SHP77 treated with DMSO at 0.1 percent for 48 hours (cell line): ENCODE measurements around the gene MMD2.
"Not testable (repeated sequence)": the region's sequence is repeated elsewhere in the genome, so short reads cannot be mapped to it uniquely, and the experiment has no call there.

Experiments
- DNase-seq: peaks from one replicate; lab custom pipeline; 2025; lab: John Stamatoyannopoulos, UW

MMD2 gene, protein sequence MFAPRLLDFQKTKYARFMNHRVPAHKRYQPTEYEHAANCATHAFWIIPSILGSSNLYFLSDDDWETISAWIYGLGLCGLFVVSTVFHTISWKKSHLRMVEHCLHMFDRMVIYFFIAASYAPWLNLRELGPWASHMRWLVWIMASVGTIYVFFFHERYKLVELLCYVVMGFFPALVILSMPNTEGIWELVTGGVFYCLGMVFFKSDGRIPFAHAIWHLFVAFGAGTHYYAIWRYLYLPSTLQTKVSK

DNA sequence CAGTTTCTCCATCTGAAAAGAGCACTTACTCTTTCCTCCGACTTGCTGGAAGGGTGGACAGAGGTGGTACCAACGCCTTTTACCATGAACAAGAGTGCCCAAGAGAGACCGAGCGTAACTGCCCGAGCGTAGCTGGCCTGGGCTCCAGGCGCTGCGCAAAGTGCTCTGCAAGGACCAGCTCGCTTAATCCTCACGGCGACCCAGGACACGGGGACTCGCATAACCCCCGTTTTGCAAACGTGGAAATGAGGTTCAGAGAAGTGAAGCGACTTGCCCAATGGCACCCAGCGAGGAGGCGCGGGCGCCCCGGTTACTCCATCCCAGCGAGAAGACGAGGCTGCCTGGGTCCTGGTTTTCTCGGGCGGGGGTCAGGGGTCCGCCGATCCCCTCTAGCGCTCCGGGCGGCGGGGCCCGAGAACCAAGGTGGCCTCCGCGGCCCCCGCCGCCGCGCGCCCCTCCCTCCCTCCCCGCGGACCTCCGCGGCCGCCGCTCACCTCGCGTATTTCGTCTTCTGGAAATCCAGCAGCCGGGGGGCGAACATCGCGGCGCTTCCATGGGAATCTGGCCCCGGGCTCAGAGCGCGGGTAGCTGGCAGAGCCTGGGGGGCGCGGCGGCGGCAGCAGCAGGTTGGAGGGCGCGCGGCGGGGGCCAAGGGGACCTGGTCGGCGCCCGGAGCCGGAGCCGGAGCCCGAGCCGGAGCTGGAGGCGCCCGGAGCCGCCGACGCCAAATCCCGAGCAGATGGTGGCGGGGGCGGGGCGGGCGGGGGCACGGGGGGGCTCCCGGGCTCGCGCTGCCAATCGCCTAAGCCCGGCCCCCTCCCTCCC is at the start of gene MMD2:
Gene MMD2 (minus strand): TSS at position 711 of the 825 bp plus-strand sequence. CDS start 170 bp downstream, at position 541.
- no peak for DNase-seq

DNA sequence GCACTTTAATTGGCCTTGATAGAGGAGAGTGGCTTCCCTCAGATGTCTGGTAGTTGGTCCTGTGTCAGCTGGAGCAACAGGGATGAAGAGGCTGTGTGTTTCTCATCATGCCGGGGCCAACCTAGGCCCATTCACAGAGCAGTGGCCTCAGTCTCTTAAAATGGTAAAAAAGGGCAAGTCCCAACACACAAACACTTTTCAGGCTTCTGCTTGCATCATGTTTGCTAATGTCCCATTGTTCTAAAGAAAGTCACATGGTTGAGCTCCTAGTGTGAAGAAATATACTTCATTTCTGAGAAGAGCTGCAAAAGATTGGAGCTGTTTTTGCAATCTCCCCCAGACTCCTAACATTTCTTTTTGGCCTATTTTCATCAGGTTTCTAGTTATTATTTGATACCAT is 46.1 kb upstream of the MMD2 start:
- DNase-seq: no peak

DNA sequence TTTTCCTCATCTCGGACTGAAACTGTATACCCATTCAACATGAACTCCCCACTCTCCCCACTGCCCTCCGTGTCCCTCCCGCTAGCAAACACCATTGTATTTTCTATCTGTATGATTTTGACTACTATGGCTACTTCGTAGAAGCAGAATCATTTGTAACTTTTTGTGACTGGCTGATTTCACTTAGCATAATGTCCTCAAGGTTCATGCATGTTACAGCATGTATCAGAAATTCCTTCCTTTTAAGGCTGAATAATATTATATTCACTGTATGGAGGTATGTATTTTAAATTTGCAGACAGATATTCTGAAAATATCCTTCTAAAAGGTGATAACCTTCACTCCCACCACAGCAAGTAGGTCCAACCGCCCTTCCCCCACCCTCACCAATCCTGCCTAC is 42.9 kb upstream of the MMD2 start:
- no peak for DNase-seq

DNA sequence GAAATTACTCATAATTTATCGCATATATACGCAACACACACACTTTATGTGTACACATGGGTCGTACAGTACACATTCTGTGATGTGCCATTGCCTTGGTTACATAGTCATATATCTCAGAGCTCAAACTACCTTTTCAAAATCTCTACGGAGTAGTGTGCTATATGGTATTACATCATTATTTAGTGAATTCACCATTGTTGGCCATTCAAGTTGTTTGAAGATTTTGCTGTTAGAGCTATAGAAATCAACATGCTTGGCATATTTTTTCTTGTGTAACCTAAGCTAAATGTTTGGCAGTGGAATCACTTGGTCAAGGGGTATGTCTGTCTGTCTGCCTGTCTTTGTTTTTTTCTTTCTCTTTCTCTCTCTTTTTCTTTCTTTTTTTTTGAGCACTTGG is 42.0 kb upstream of the MMD2 start:
- no peak for DNase-seq

DNA sequence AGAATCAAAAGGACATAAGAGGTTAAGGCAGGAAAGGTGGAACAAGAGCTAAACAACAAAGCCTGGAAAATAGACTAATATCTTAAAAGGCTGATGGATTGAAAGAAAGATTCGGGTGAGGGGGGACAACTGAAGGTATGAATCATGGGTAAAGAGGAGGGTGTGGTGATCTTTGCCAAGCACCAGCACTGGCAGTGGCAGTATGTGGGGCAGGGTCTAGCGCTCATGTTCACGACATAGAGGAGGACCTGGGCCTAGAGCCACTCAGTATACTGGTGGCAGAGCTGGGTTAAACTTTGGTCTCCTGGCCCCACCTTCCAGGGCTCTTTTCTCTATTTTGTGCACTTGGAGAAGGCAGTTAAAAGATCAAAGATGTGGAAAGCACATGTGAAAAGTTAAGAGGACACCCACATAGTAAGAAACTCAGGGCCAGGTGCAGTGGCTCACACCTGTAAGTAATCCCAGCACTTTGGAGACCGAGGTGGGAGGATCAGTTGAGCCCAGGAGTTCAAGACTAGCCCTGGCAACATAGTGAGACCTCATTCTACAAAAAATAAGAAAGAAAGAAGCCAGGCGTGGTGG is 40.5 kb upstream of the MMD2 start:
- no peak for DNase-seq

DNA sequence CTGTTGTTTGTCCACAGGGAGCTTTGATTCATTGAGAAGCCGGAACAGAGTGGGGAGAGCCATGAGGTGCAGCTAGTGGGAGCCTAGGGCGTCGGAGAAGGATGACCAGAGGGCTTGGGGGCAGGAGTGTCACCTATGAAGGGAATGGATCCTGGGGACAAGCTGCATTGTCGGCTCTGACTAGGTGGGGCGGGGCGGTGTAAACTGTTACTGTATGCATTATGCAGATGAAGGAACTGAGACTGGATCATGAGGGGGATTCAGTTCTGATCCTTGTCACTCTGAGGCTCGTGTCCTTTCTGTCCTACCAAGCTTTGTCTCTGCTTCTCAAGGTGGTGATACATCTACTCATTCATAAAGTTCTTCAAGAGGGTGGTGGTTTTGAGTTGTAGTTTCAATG is 39.9 kb upstream of the MMD2 start:
- no peak for DNase-seq

DNA sequence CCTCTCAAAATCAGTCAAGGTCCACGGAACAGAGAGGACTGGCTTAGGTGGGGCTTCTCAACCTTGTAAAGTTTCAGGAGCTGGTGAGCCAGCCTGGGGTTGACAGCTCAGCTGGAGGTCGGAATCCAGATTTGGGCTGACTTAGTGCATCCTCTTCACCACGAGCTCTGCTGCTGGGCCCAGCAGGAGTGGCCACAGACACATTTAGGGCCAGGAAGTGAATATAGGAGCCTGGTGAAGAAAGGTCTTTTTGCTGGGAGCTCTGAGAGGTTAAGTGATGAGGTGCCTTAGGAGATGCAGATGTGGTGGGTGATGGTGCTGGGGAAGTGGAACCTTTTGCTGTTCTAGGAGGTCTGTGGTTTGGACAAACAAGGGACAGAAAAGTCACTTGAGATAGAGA is 39.3 kb upstream of the MMD2 start:
- no peak for DNase-seq

DNA sequence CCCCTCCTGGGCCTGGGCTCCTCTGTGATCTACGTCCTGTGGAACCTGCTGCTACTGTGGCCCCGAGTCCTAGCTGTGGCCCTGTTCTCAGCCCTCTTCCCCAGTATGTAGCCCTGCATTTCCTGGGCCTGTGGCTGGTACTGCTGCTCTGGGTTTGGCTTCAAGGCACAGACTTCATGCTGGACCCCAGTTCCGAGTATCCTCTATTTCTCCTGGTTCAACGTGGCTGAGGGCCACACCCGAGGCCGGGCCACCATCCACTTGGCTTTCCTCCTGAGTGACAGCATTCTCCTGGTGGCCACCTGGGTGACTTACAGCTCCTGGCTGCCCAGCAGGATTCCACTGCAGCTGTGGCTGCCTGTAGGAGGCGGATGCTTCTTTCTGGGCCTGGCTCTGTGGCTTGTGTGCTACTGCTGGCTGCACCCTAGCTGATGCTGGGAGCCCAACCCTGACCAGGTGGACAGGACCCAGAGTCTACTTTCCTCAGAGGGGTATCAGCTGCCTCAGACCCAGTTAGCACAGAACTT is 37.8 kb upstream of the MMD2 start:
- no peak for DNase-seq

DNA sequence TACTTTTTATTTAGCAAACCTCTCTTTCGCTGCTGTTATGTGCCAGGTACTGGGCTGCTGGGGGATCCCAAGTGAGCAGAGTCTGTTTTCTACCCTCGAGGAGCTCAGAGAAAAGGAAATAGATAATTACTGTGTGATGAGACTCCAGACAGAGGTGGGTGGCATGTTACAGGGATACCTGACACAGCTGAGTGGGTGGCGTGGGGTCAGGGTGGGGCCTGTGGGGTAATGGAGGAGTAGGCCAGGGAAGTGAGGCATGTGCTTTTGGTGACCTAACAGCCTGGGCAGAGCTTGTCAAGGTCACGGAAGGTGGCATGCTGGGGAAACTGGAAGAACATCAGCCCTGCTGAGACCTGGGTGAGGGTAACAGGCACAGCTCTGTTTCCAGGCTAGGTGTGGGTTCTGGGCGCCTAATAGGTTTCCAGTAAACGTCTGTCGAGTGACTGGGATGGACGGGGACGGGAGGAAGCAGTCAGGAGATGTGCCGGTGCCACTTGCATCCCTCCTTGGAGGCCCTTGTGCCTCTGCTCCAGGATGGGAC is 36.5 kb upstream of the MMD2 start:
- DNase-seq: no peak

DNA sequence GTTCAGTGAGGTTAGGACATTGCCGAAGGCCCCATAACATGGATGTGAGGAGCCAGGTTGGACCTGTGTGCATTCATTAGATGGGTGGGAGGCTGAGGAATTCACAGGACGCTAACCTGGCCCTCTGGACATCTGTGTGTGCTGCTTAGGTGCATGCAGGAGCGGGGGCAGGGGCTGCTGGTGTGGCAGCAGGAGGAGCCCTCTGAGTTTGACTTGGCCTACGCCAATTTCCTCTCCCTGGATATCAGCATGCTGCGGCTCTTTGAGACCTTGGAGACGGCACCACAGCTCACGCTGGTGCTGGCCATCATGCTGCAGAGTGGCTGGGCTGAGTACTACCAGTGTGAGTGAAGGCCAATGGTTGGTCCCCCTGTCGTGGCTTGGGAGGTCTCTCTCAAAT is 34.5 kb upstream of the MMD2 start:
- no peak for DNase-seq

DNA sequence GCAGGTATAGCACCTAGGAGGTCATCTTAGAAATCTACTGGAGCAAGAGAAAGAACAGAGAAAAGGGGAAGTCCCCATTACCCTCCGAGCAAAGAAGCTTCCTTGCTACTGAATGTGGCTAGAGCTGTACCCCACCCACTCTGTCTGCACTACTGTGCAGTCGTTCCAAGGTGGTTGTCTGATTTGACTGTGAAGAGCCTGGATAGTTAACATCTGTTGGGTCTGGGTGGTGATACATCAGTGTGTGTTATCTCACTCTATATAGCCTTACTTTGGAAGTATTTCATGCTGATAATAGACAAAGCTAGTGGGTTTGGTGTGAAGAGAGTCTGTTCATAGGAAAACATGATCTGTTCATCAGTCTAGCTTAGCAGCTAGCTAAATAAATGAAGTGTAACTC is 23.8 kb upstream of the MMD2 start:
- not testable (repeated sequence) for DNase-seq

DNA sequence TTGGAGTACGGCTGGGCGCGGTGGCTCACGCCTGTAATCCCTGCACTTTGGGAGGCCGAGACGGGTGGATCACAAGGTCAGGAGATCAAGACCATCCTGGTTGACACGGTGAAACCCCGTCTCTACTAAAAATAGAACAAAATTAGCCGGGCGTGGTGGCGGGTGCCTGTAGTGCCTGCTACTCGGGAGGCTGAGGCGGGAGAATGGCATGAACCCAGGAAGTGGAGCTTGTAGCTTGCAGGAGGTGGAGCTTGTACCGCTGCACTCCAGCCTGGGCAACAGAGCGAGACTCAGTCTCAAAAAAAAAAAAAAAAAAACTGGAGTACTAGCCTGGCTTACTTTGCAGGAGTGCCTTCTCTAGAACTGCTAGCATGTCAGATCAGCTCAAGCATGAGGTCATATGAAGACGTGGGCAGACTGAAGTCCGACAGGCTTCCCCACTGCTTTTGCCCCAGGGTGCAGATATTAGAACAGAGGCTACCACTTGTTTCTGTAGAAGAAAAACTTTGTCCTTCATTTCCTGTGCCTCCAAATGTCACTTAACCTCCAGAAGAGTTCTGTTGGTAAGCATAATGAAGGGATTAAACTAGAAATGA is 22.4 kb upstream of the MMD2 start:
- not testable (repeated sequence) for DNase-seq

DNA sequence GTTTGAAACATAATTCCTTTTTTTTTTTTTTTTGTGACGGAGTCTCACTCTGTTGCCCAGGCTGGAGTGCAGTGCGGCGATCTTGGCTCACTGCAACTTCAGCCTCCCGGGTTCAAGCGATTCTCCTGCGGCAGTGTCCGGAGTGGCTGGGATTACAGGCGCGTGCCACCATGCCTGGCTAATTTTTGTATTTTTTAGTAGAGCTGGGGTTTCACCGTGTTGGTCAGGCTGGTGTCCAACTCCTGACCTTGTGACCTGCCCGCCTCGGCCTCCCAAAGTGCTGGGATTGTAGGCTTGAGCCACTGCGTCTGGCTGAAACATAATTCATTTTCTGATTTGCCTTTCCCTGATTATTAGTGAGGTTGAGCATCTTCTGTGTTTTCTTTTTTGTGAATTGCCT is 16.6 kb upstream of the MMD2 start:
- DNase-seq: not testable (repeated sequence)

DNA sequence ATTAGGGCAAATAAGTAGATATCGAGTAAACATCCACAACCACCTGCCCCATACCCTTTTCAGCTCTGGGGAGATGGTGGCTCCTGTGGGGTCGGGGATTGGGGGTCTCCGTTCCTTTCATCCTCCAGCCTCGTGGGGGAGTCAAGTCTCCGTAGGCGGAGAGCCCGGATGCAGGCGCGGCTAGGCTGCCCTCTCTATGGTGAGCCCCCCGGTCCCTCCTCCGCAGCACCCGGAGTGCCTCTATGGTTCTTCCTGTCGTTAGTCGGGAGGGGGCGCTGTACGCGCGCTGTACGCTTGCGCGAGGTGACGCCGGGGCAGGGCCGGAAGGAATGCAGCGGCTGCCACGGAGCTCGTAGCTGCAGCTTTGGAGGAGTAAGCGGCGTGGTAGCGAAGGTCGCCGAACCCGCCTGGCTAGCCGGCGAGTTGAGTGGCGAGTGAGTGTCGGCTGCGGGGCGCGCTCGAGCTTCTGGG is 14.8 kb upstream of the MMD2 start:
- DNase-seq: peak; percentile 95

DNA sequence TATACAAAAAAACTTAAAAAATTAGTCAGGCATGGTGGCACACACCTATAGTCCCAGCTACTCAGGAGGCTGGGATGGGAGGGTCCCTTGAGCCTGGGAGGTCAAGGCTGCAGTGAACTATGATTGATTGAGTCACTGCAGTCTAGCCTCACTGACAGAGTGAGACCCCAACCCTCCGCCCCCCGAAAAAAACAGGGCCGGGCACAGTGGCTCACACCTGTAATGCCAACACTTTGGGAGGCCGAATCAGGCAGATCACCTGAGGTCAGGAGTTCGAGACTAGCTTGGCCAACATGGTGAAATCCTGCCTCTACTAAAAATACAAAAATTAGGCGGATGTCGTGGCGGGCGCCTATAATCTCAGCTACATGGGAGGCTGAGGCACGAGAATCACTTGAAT is 13.5 kb upstream of the MMD2 start:
- DNase-seq: not testable (repeated sequence)

DNA sequence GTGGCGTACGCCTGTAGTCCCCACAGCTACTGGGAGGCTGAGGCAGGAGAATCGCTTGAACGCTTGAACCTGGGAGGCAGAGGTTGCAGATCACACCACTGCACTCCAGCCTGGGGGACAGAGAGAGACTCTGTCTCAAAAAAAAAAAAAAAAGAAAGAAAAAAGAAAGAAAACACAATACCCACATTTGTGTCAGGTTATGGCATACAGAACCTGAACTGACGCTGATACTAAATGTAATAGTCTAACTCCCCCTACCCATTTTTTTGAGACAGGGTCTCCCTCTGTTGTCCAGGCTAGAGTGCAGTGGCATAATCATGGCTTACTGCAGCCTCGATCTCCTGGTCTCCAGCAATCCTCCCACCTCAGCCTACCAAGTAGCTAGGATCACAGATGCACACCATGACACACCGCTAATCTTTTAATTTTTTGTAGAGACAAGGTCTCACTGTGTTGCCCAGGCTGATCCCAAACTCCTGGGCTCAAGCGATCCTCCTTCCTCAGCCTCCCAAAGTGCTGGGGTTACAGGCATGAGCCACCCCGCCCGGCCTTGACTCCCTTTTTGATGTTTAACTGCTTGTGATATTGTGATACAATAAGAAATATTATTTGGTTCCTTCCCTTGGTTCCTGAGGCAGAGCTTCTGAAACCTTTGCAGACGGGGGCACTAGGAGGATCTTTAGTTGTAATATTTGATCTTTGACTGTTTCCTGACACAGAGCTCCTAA is 6.5 kb upstream of the MMD2 start:
- no peak for DNase-seq

DNA sequence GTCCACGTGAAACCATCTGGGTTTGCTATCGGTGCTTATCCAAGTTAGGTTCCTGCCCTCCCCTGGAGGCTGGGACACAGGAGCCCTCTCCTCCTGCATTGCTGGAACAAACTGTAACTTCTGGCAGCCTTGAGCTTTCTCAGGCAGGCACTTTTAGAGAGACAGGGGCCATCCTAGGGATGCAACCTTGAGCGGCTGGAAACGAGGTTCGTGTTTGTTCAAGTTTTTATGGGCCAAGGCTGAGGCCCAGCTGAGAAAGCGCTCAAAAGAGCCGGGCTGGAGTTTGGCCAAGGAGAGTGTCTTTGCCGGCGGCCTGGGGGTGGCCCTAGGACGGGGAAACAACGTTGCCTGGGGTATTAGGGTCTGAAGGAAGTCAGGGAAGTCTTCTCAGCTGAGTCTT is 5.5 kb upstream of the MMD2 start:
- no peak for DNase-seq

DNA sequence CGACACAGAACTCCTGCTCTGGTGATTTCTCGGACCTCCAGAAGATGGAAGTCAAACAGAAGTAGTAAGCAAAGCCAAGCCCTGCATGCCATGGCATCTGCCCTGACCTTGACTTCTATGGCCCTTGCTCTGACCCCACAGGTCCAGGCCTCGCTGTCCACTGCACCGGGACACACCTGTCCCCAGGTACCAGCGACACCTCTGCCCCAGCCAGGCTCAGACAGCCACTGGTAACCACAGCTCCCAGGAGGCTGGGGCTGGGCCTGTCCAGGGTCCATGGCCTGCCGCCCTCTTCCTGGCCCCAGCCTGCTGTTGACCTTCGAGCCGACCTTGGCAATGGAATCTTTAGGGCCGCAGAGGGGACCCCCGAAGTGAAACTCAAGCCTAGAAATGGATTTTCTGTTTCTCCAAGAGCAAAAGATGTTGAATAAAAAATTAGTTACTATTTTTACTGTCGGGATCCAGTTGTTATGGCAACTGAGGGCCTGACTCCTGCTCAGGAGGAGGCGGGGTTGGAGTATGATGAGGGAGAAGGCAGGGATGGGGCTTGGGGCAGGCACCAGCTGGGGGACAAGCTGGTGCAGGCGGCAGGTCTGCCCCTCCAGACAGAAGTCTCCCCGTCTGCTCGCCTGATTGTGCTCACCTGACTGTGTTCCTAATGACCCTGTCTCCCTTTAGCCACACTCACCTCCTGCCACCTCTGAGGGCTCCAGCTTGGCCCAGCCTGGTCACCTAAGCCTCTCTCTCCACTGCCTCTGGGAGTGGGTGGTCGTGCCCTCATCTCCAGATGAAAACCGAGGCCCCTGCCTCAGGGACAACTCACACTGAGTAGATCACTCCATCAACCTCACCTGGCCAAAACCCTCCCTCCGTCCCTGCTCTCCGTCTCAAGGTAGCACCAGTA is 4.1 kb upstream of the MMD2 start:
- no peak for DNase-seq

DNA sequence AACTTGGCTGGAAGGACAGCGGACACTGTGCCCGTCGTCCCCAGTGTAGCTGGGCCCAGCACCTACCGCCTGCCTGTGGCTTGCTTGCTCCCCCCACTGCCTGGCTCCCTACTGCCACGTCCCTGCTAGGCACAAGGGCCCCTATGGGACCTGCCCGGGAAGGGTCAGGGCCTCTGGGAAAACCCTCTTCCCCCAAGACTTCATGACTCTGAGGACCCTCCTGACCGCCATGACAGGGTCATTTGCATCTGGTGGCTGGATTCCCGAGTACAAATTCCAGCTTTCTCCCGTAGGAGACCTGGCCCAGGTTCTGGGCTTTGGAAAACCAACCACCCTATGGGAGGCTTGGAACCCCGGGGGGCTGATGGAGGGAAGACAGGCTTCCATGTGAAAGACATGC is 1.4 kb upstream of the MMD2 start:
- no peak for DNase-seq

DNA sequence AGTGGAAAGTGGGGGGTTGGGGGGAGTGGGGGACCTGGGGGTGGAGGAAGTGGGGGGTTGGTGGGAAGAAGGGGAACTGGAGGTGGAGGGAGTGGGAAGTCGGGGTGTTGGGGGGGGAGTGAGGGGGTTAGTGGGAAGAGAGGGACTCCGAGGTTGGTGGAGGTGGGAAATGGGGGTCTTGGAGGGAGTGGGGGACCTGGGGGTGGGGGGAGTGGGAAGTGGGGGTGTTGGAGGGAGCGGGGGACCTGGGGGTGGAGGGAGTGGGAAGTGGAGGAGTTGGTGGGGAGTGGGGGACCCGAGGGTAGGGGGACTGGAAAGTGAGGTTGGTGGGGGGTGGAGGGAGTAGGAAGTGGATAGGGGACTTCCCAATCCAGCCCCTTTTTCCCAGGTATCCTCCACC is 906 bp upstream of the MMD2 start:
- DNase-seq: no peak
